ENCODE data around the gene C1QTNF1.
"Not testable (repeated sequence)": the region's sequence is repeated elsewhere in the genome, so short reads cannot be mapped to it uniquely, and the experiment has no call there.

Gene C1QTNF1

DNA sequence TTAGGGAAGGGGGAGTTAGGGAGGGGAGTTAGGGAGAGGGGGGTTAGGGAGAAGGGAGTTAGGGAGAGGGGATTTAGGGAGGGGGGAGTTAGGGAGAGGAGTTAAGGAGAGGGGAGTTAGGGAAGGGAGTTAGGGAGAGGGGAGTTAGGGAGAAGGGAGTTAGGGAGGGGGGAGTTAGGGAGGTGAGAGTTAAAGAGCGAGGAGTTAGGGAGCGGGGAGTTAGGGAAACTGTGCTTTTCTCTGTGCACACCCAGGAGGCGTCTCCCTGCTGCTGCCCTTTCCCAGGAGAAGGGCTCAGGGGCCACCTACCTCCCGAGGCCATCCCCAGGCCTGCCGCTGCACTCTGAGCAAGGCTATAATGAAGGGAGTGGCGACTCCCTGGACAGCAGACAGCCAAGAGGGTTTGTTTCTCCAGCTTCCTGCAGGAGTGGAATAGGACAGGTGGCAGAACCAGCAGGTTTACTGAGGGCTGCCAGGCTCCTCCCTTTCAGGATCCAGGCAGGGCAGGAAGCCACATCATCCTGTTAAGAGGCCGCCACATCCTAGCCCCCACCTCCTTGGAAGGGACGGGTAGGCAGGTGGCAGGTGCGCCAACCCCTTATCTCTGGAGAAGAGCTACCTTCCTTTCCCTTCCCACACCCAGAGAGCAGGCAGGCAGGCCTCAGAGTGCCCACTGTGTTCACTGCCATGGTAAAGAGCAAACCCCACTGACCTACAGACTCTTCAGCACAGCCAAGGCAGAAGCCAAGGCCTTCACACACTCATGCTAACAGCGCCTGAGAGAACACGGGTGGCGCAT lies 18.7 kb upstream of the C1QTNF1 start:
- no peak for DNase-seq (ENCODE audit: low read depth)

GRCh38 chr17:79006046-79006445 lies 17.9 kb upstream of the C1QTNF1 start:
- DNase-seq (ENCODE audit: low read depth): no peak

GRCh38 chr17:79006794-79007503 lies 17.0 kb upstream of the C1QTNF1 start:
- DNase-seq (ENCODE audit: low read depth): no peak

DNA sequence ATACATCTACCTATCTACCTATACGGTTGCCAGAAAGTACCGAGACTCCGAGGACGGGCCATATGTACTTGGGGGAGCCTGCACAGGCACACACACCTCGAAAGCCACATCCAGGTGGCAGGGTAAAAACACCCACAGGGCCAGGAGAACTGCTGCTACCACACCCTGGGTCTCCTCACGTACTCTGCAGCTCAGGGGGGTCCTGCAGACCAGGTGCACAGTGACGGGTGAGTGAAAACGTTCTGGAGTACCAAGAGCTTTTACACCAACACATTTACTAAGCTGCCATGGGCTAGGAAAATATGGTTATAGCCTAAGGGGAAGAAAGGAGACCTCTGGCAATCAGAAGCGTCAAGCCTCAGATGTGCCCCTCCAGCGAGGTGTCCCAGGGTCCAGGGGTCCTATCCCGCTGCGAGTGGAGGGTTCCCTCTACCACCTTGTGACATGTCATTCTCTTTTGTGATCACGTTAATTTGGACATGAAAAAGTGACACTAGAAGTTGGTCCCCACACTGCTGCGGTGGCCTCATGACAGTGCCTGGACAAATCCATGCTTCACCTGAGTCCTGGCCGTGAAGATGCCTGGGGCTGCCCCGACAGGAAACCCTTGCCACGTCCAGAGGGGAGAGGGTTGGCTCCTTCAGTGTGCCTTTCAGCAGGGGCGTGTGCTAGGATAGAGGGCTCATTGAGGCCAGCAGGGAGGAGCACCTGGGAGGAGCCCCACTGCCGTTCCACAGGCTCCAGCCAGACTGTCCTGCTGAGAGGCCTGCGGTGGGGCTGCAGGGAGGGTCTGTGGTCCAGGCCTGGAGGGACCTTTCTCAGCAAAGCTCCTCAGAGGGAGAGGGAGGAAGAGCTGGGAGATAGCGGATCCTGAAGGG lies 16.2 kb upstream of the C1QTNF1 start:
- DNase-seq (ENCODE audit: low read depth): no peak

- DNase-seq (ENCODE audit: low read depth): no peak
These were observed 15.1 kb upstream of the C1QTNF1 start for GRCh38 chr17:79008666-79009387.

DNA sequence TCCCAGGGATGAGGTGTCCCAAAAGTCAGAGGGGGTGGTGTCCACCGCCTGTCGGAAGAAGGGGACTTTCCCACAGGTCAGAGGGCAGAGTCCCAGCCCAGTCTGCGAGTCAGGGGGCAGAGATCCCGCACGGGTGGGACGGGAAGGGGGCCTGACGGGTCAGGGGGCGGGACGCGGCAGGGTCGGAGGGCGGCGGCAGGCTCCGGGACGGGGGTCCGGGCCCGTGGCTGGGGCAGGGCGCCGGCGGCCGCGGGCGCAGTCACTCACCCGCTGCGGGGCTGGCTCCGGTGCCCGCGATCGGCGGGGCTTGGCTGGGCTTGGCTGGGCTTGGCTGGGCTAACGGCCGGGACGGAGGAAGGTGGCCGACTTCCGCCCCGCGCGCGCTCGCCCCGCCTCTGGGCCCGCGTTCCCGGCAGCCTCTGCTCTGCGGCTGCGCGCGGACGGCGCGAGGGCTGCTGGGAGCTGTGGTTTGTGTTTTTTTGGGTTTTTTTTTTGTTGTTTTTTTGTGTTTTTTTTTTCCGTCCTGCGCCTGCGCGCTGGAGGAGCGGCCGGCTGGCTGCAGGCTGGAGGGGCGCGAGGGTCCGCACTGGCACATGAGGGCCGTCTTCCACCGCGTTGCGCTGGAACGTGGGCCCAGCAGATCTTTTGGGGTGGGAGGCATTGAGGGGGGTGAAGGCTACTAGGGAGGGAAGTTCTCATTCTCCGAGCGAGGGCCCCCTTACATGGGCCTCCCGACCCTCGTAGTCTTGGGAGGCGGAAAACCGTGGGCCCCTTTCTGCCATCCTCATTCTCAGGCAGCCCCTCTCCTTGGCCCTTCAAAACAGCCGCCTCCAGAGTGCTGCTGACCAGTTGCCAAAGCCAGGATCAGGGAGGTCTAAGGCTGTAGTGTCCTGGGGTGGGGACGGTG lies 14.3 kb upstream of the C1QTNF1 start, which contains the start of gene CANT1:
TSS of gene CANT1 (minus strand) at position 368 of the 907 bp plus-strand sequence. CDS start 12,142 bp downstream, outside the sequence.
- peak; percentile 69 for DNase-seq (ENCODE audit: low read depth)

- no peak for DNase-seq (ENCODE audit: low read depth)
These were observed 13.7 kb upstream of the C1QTNF1 start for GRCh38 chr17:79010304-79010646.

DNA sequence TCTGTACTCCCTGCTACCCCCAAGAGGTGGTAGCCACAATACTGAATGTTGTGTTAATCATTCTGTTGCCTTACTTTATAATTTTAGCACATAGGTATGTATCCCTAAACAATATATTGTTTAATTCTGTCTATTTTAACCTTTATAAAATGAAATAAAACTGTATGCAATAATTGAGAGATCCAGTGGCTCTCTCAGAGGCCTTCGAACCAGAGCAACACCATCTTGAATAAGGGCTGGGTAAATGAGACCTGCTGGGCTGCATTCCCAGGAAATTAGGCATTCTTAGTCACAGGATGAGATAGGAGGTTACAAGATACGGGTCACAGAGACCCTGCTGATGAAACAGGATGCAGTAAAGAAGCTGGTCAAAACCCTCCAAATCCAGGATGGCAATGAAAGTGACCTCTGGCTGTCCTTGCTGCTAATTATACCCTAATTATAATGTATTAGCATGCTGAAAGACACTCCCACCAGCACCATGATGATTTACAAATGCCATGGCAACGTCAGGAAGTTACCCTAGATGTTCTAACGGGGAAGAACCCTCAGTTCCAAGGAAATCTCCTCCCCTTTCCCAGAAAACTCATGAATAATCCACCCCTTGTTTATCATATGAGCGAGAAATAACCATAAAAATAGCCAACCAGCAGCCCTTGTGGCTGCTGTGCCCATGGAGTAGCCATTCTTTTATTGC lies 12.4 kb upstream of the C1QTNF1 start:
- DNase-seq (ENCODE audit: low read depth): no peak

- no peak for DNase-seq (ENCODE audit: low read depth)
These were observed 11.3 kb upstream of the C1QTNF1 start for GRCh38 chr17:79012563-79013134.

DNA sequence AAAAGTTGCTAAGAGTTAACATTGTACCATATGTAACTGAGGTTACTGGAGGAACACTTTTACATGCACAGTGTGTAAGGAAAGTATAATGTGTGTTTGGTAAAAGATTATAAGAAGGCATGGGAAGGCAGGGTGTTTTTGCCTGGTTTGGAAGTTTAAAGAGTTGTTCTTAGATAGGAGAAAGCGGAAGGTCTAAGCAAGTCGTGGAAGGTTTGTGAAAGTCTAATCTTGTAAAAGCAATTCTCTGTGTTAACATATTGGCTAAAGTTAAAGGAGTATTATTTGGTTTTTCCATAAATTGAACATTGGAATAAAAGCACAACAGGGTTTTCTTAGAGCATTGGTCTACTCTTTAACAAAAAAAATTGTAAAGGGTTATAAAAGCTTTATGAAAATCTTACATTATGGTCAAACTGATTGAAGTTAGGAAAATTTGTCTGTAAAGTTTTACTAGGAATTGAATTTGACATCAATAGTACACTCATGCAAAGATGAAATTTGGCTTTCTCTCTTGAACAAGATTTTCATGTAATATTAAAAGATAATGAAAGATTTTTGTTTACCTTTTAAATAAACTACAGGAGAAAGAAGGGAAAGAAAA lies 9.7 kb upstream of the C1QTNF1 start:
- no peak for DNase-seq (ENCODE audit: low read depth)

DNA sequence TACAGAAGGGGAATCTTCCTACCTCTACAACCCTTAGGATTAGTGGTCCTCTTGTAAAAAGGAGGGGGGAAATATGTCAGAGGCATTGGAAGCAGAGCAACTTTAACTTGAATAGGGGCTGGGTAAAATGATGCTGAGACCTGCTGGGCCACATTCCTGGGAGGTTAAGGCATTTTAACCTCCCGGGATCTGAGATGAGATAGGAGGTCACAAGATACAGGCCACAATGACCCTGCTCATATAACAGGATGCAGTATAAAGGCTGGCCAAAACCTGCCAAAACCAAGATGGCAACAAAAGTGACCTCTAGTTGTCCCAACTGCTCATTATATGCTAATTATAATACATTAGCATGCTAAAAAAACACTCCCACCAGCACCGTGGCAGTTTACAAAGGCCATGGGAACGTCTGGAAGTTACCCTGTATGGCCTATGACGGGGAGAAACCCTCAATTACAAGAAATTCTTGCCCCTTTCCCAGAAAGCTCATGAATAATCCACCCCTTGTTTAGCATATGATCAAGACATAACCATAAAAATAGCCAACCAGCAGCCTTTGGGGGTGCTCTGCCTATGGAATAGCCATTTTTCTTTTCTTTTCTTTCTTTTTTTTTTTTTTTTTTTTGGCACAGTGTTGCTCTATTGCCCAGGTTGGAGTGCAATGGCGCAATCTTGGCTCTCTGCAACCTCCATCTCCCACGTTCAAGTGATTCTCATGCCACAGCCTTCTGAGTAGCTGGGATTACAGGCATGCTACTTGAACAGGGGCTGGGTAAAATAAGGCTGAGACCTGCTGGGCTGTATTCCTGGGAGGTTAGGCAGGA lies 6.2 kb upstream of the C1QTNF1 start:
- DNase-seq (ENCODE audit: low read depth): no peak

GRCh38 chr17:79018370-79018695 lies 5.6 kb upstream of the C1QTNF1 start:
- no peak for DNase-seq (ENCODE audit: low read depth)

- no peak for DNase-seq (ENCODE audit: low read depth)
These were observed 4.7 kb upstream of the C1QTNF1 start for GRCh38 chr17:79019261-79019631.

DNA sequence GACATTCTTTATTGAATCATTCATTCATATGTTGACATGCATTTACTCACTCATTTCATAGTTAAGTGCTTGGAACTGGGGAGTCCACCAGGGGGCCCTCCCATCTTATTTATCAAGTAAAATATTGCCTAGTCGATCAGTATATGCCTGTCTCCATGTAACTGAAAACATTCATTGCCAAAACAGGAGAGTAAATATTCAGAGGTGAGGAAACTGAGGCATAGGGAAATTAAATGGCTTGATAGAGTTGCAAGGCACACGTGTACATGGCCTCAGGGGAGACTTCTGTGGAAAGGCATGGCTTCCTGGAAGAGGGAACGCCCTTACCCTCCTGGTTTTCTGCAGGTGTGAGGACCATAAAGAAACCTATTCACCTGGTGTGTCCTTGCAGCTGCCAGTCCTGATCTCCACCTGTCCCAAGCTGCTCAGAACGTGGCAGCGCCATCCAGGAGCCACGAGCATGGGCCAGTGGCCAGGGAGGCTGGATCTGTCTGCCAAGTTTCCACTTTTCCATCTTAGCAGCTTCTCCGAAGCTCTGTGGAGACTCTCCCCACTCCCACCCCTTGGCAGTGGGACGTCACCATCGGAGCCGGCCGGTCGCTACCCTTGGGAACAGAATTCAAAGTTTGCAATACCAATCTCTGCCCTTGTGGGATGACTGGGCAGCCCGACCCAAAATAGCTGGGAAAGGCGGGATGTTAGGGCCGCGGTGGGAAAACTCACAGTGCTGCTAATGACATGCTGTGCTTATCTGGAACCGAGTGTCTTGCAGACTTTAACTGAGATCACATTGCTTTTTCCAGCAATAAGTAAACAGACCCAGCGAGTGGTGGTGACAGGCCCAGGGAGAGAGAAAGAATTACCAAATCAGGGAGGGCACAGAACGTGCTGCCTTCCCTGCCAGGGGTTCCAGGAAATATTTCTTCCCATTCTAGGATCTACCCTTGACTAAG lies 4.1 kb upstream of the C1QTNF1 start:
- DNase-seq (ENCODE audit: low read depth): peak; percentile 17

DNA sequence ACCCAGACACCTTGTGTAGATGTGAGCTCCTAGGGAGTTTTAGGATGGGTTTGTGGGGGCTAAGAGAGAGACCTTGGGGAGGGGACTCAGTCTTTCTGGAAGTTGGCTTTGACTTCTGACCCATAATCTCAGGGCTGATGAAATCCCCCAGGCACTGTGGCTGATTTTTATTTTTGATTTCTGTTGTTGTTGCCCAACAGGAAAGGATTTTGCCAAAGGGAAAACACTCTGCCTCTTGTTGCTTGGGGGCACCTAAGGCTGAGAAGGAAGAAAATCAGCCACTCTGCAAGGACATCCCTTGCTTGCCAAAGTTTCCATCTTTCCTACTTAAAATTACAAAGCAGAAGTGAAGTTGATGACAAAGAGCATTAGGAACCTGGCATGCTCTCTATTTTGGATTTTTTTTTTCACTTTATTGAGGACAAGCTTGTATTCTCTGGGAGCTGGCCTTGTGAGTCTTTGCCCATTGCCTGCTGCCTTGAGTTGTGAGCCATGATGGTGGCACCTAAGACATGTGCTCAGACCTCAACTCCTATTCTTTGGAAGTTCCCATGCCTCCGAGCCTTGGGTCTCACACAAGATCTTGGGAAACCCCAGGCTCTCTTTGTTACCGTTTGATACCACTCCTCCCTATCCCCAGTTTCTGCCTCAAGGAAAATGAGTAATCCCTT lies 3.2 kb upstream of the C1QTNF1 start:
- DNase-seq (ENCODE audit: low read depth): no peak

- DNase-seq (ENCODE audit: low read depth): not testable (repeated sequence)
These were observed 2.0 kb upstream of the C1QTNF1 start for GRCh38 chr17:79021929-79022328.

- DNase-seq (ENCODE audit: low read depth): no peak
These were observed 1.4 kb upstream of the C1QTNF1 start for GRCh38 chr17:79022507-79022991.
